MV-4-11 (cell line): ENCODE measurements around the gene HAUS3.
A peak's percentile ranks its signal among the peaks of the same experiment; 100 is the strongest.
"Not testable (repeated sequence)": the region's sequence is repeated elsewhere in the genome, so short reads cannot be mapped to it uniquely, and the experiment has no call there.

ENCODE experiments used
- DNase-seq: peaks from one replicate; lab custom pipeline; 2025; lab: John Stamatoyannopoulos, UW

The HAUS3 gene

GRCh38 chr4:2251795-2252529 is 10.0 kb upstream of the HAUS3 start:
- DNase-seq = no peak

- DNase-seq = no peak
Measured at GRCh38 chr4:2251073-2251794, 9.3 kb upstream of the HAUS3 start.

- DNase-seq = no peak
Measured at GRCh38 chr4:2250357-2251072, 8.6 kb upstream of the HAUS3 start.

- no peak for DNase-seq
Measured at GRCh38 chr4:2249526-2250356, 7.8 kb upstream of the HAUS3 start.

GRCh38 chr4:2248821-2249261 is 6.9 kb upstream of the HAUS3 start:
- DNase-seq = no peak

GRCh38 chr4:2248044-2248780 is 6.3 kb upstream of the HAUS3 start:
- DNase-seq = no peak

- DNase-seq = no peak
Measured at GRCh38 chr4:2247128-2248043, 5.5 kb upstream of the HAUS3 start.

GRCh38 chr4:2246384-2247127 is 4.6 kb upstream of the HAUS3 start:
- DNase-seq = no peak

GRCh38 chr4:2245787-2246275 is 3.9 kb upstream of the HAUS3 start:
- no peak for DNase-seq

GRCh38 chr4:2245057-2245786 is 3.3 kb upstream of the HAUS3 start:
- DNase-seq = no peak

GRCh38 chr4:2243681-2244380 is 1.9 kb upstream of the HAUS3 start:
- peak; percentile 80 for DNase-seq

GRCh38 chr4:2241003-2241402 is 918 bp downstream of the HAUS3 start:
- DNase-seq = no peak

GRCh38 chr4:2236944-2237666 is 4.8 kb downstream of the HAUS3 start:
- no peak for DNase-seq

- DNase-seq = no peak
Measured at GRCh38 chr4:2231082-2231481, 10.8 kb downstream of the HAUS3 start.

- no peak for DNase-seq
Measured at GRCh38 chr4:2226261-2226660, 15.7 kb downstream of the HAUS3 start.

- DNase-seq = no peak
Measured at GRCh38 chr4:2222838-2223237, 19.1 kb downstream of the HAUS3 start.

GRCh38 chr4:2221378-2221777 is 20.5 kb downstream of the HAUS3 start:
- DNase-seq = not testable (repeated sequence)
